NCI-H128 (cell line): Measurements from ENCODE around the gene TSC2.
"Not testable (repeated sequence)": the region's sequence is repeated elsewhere in the genome, so short reads cannot be mapped to it uniquely, and the experiment has no call there.

Experiments used
- DNase-seq: peaks from one replicate; lab custom pipeline; 2025; ENCODE audit not compliant: unreplicated experiment; lab: John Stamatoyannopoulos, UW

Gene TSC2

GRCh38 chr16:2117960-2118722 is 70.4 kb downstream of the TSC2 start:
- not testable (repeated sequence) for DNase-seq

- not testable (repeated sequence) for DNase-seq
Measured at GRCh38 chr16:2121325-2121724, 73.5 kb downstream of the TSC2 start.

- DNase-seq, result no peak
Measured at GRCh38 chr16:2121853-2122252, 74.1 kb downstream of the TSC2 start.

GRCh38 chr16:2122429-2122828 is 74.6 kb downstream of the TSC2 start:
- DNase-seq, result no peak

GRCh38 chr16:2122934-2123683 is 75.3 kb downstream of the TSC2 start:
- not testable (repeated sequence) for DNase-seq

GRCh38 chr16:2123706-2124376 is 76.1 kb downstream of the TSC2 start:
- not testable (repeated sequence) for DNase-seq

- DNase-seq, result not testable (repeated sequence)
Measured at GRCh38 chr16:2124377-2124693, 76.5 kb downstream of the TSC2 start.

GRCh38 chr16:2124694-2125444 is 77.1 kb downstream of the TSC2 start:
- DNase-seq, result not testable (repeated sequence)

GRCh38 chr16:2125609-2126008 is 77.8 kb downstream of the TSC2 start:
- not testable (repeated sequence) for DNase-seq

- not testable (repeated sequence) for DNase-seq
Measured at GRCh38 chr16:2126161-2126743, 78.5 kb downstream of the TSC2 start.

GRCh38 chr16:2126928-2127556 is 79.3 kb downstream of the TSC2 start:
- DNase-seq, result not testable (repeated sequence)

GRCh38 chr16:2127630-2128280 is 80.0 kb downstream of the TSC2 start:
- not testable (repeated sequence) for DNase-seq

GRCh38 chr16:2129251-2129650 is 81.5 kb downstream of the TSC2 start:
- not testable (repeated sequence) for DNase-seq

GRCh38 chr16:2129890-2130447 is 82.2 kb downstream of the TSC2 start:
- DNase-seq, result not testable (repeated sequence)

- not testable (repeated sequence) for DNase-seq
Measured at GRCh38 chr16:2133797-2134196, 86.0 kb downstream of the TSC2 start.

GRCh38 chr16:2135071-2135470 is 87.3 kb downstream of the TSC2 start:
- DNase-seq, result not testable (repeated sequence)

- DNase-seq, result peak; percentile 51
Measured at GRCh38 chr16:2135770-2136490, 88.1 kb downstream of the TSC2 start, which contains the start of gene PKD1. Gene PKD1, minus strand, starts transcription at chr16:2135898. Its CDS starts 209 bp downstream, at chr16:2135689.
